ENCODE measurements around the gene AIPL1. TPM values are rescaled to one million over a fixed set of nuclear protein-coding genes. Genes with fewer than 3 reads are reported as not detected.

The AIPL1 gene
- total and polyA plus RNA-seq, 4 experiments from 2014 or later, result not detected

- Mint-ChIP-seq H3K27ac (no peak overlapping the region), H3K4me3 (no peak overlapping the region), H3K4me1 (peaks cover 0 to 3% (median 0%) of the 10 kb centered on the region in 4 donors), H3K27me3 (peaks cover 0 to 15% of the 10 kb centered on the region in 2 donors), H3K36me3 (no peaks in the 10 kb centered on the region), H3K9me3 (no peaks in the 10 kb centered on the region)
- H3K4me1 ChIP-seq (ENCODE audit: insufficient read depth, low read length), result no peaks in the 10 kb centered on the region
- H3K27ac ChIP-seq (ENCODE audit: low read depth, low read length), result no peak overlapping the region
- H3K27me3 ChIP-seq (ENCODE audit: insufficient read depth, low read length), result peaks cover 5% of the 10 kb centered on the region
- H3K36me3 ChIP-seq (ENCODE audit: insufficient read depth, low read length), result no peaks in the 10 kb centered on the region
- H3K9me3 ChIP-seq (ENCODE audit: control insufficient read depth in 1 of 2, low read length in 2 of 2), result no peaks in the 10 kb centered on the region
- ChIA-PET CTCF (ENCODE audit: partially characterized antibody) (interaction anchor here (1.1 to 1.5 kb wide), 2 partner anchors 9 to 824 kb away, joined by 3 to 4 read pairs; no protein-coding TSS in a partner anchor), POLR2A (ENCODE audit: partially characterized antibody) (no interaction called here)
- no peak for DNase-seq
- no peak overlapping the region for H3K4me3 ChIP-seq (ENCODE audit: low read length in 2 of 2)
- intact Hi-C loops (cut with micrococcal nuclease), result no loop called here
These were observed 19.3 kb downstream of the AIPL1 start for GRCh38 chr17:6415616-6416015.

- Histone ChIP-seq H3K4me1 (ENCODE audit: insufficient read depth, low read length) (no peaks in the 10 kb centered on the region), H3K27ac (ENCODE audit: low read depth, low read length) (no peak overlapping the region), H3K9me3 (ENCODE audit: control insufficient read depth in 1 of 2, low read length in 2 of 2) (no peaks in the 10 kb centered on the region), H3K27me3 (ENCODE audit: insufficient read depth, low read length) (peaks cover 5% of the 10 kb centered on the region), H3K4me3 (ENCODE audit: low read length in 2 of 2) (no peak overlapping the region), H3K36me3 (ENCODE audit: insufficient read depth, low read length) (no peaks in the 10 kb centered on the region)
- Mint-ChIP-seq H3K27me3 (peaks cover 1 to 10% of the 10 kb centered on the region in 2 donors), H3K4me1 (no peaks in the 10 kb centered on the region), H3K4me3 (no peak overlapping the region), H3K36me3 (no peaks in the 10 kb centered on the region), H3K27ac (no peak overlapping the region), H3K9me3 (no peaks in the 10 kb centered on the region)
- ChIA-PET POLR2A (ENCODE audit: partially characterized antibody) (no interaction called here), CTCF (ENCODE audit: partially characterized antibody) (no interaction called here)
- peak in 2 of 5 donors; percentile 8 to 17 for DNase-seq
- intact Hi-C loops (cut with micrococcal nuclease), result no loop called here
These were observed 21.9 kb downstream of the AIPL1 start for GRCh38 chr17:6413065-6413464.

- no peaks in the 10 kb centered on the region for H3K36me3 Mint-ChIP-seq
- H3K27me3 Mint-ChIP-seq, result peaks cover 14 to 23% of the 10 kb centered on the region in 2 donors
- H3K27ac Mint-ChIP-seq, result no peak overlapping the region
- no peak overlapping the region for H3K4me3 Mint-ChIP-seq
- no peaks in the 10 kb centered on the region for H3K9me3 ChIP-seq (ENCODE audit: control insufficient read depth in 1 of 2, low read length in 2 of 2)
- no peaks in the 10 kb centered on the region for H3K9me3 Mint-ChIP-seq
- intact Hi-C loops (cut with micrococcal nuclease), result no loop called here
- no peaks in the 10 kb centered on the region for H3K4me1 ChIP-seq (ENCODE audit: insufficient read depth, low read length)
- H3K4me3 ChIP-seq (ENCODE audit: low read length in 2 of 2), result no peak overlapping the region
- no peak overlapping the region for H3K27ac ChIP-seq (ENCODE audit: low read depth, low read length)
- ChIA-PET CTCF (ENCODE audit: partially characterized antibody) (interaction anchor here (0.7 kb wide), 1 partner anchor 16 kb away, joined by 3 read pairs; no protein-coding TSS in a partner anchor), POLR2A (ENCODE audit: partially characterized antibody) (interaction anchor here (0.8 kb wide), 1 partner anchor 878 kb away, joined by 3 read pairs; no protein-coding TSS in a partner anchor)
- DNase-seq, result no peak
- no peaks in the 10 kb centered on the region for H3K36me3 ChIP-seq (ENCODE audit: insufficient read depth, low read length)
- H3K27me3 ChIP-seq (ENCODE audit: insufficient read depth, low read length), result peaks cover 5% of the 10 kb centered on the region
- no peaks in the 10 kb centered on the region for H3K4me1 Mint-ChIP-seq
These were observed 26.2 kb downstream of the AIPL1 start for GRCh38 chr17:6408735-6409134.

- intact Hi-C loops (cut with micrococcal nuclease), result no loop called here
- ChIA-PET CTCF (ENCODE audit: partially characterized antibody) (no interaction called here), POLR2A (ENCODE audit: partially characterized antibody) (interaction anchor here (0.8 kb wide), 1 partner anchor 877 kb away, joined by 3 read pairs; no protein-coding TSS in a partner anchor)
- H3K36me3 ChIP-seq (ENCODE audit: insufficient read depth, low read length), result no peaks in the 10 kb centered on the region
- H3K27me3 Mint-ChIP-seq, result peaks cover 14 to 23% of the 10 kb centered on the region in 2 donors
- no peak overlapping the region for H3K4me3 ChIP-seq (ENCODE audit: low read length in 2 of 2)
- H3K4me1 Mint-ChIP-seq, result no peaks in the 10 kb centered on the region
- H3K36me3 Mint-ChIP-seq, result no peaks in the 10 kb centered on the region
- no peaks in the 10 kb centered on the region for H3K4me1 ChIP-seq (ENCODE audit: insufficient read depth, low read length)
- H3K9me3 ChIP-seq (ENCODE audit: control insufficient read depth in 1 of 2, low read length in 2 of 2), result no peaks in the 10 kb centered on the region
- DNase-seq, result no peak
- H3K4me3 Mint-ChIP-seq, result no peak overlapping the region
- H3K27ac Mint-ChIP-seq, result no peak overlapping the region
- H3K27me3 ChIP-seq (ENCODE audit: insufficient read depth, low read length), result peaks cover 5% of the 10 kb centered on the region
- H3K9me3 Mint-ChIP-seq, result no peaks in the 10 kb centered on the region
- no peak overlapping the region for H3K27ac ChIP-seq (ENCODE audit: low read depth, low read length)
These were observed 26.6 kb downstream of the AIPL1 start for GRCh38 chr17:6408276-6408675.

- no peak overlapping the region for H3K27ac ChIP-seq (ENCODE audit: low read depth, low read length)
- H3K4me1 Mint-ChIP-seq, result no peaks in the 10 kb centered on the region
- no peaks in the 10 kb centered on the region for H3K36me3 Mint-ChIP-seq
- intact Hi-C loops (cut with micrococcal nuclease), result no loop called here
- H3K27me3 Mint-ChIP-seq, result peaks cover 25% of the 10 kb centered on the region in 2 donors
- no peak overlapping the region for H3K27ac Mint-ChIP-seq
- H3K9me3 Mint-ChIP-seq, result peaks cover 0 to 11% (median 5%) of the 10 kb centered on the region in 8 donors
- CTCF ChIA-PET (ENCODE audit: partially characterized antibody), result no interaction called here
- no peaks in the 10 kb centered on the region for H3K4me1 ChIP-seq (ENCODE audit: insufficient read depth, low read length)
- no peak for DNase-seq
- no peaks in the 10 kb centered on the region for H3K36me3 ChIP-seq (ENCODE audit: insufficient read depth, low read length)
- H3K4me3 Mint-ChIP-seq, result no peak overlapping the region
- POLR2A ChIA-PET (ENCODE audit: partially characterized antibody), result no interaction called here
- no peak overlapping the region for H3K4me3 ChIP-seq (ENCODE audit: low read length in 2 of 2)
- no peaks in the 10 kb centered on the region for H3K9me3 ChIP-seq (ENCODE audit: control insufficient read depth in 1 of 2, low read length in 2 of 2)
- no peaks in the 10 kb centered on the region for H3K27me3 ChIP-seq (ENCODE audit: insufficient read depth, low read length)
These were observed 32.7 kb downstream of the AIPL1 start for GRCh38 chr17:6402258-6402657.

GRCh38 chr17:6398955-6399354, 36.0 kb downstream of the AIPL1 start:
- no peak overlapping the region for H3K27ac Mint-ChIP-seq
- ChIA-PET CTCF (ENCODE audit: partially characterized antibody) (interaction anchor here (0.7 kb wide), 1 partner anchor 12 kb away, joined by 3 read pairs; no protein-coding TSS in a partner anchor), POLR2A (ENCODE audit: partially characterized antibody) (no interaction called here)
- Histone ChIP-seq H3K9me3 (ENCODE audit: control insufficient read depth in 1 of 2, low read length in 2 of 2) (no peaks in the 10 kb centered on the region), H3K36me3 (ENCODE audit: insufficient read depth, low read length) (no peaks in the 10 kb centered on the region), H3K27ac (ENCODE audit: low read depth, low read length) (no peak overlapping the region), H3K27me3 (ENCODE audit: insufficient read depth, low read length) (no peaks in the 10 kb centered on the region), H3K4me3 (ENCODE audit: low read length in 2 of 2) (no peak overlapping the region), H3K4me1 (ENCODE audit: insufficient read depth, low read length) (no peaks in the 10 kb centered on the region)
- H3K9me3 Mint-ChIP-seq, result peaks cover 0 to 11% (median 6%) of the 10 kb centered on the region in 8 donors
- intact Hi-C loops (cut with micrococcal nuclease), result no loop called here
- H3K36me3 Mint-ChIP-seq, result no peaks in the 10 kb centered on the region
- H3K27me3 Mint-ChIP-seq, result peaks cover 25 to 27% of the 10 kb centered on the region in 2 donors
- no peaks in the 10 kb centered on the region for H3K4me1 Mint-ChIP-seq
- no peak overlapping the region for H3K4me3 Mint-ChIP-seq
- DNase-seq, result no peak

GRCh38 chr17:6394055-6394606, 40.8 kb downstream of the AIPL1 start:
- peak overlapping the region in 1 of 7 donors; percentile 16 for H3K27ac Mint-ChIP-seq
- H3K4me1 Mint-ChIP-seq, result no peaks in the 10 kb centered on the region
- no peak overlapping the region for H3K4me3 ChIP-seq (ENCODE audit: low read length in 2 of 2)
- H3K4me3 Mint-ChIP-seq, result no peak overlapping the region
- intact Hi-C loops (cut with micrococcal nuclease), result no loop called here
- no peaks in the 10 kb centered on the region for H3K4me1 ChIP-seq (ENCODE audit: insufficient read depth, low read length)
- H3K27ac ChIP-seq (ENCODE audit: low read depth, low read length), result no peak overlapping the region
- ChIA-PET CTCF (ENCODE audit: partially characterized antibody) (no interaction called here), POLR2A (ENCODE audit: partially characterized antibody) (no interaction called here)
- no peaks in the 10 kb centered on the region for H3K9me3 ChIP-seq (ENCODE audit: control insufficient read depth in 1 of 2, low read length in 2 of 2)
- H3K9me3 Mint-ChIP-seq, result peaks cover 0 to 10% (median 5%) of the 10 kb centered on the region in 8 donors
- no peaks in the 10 kb centered on the region for H3K36me3 Mint-ChIP-seq
- no peaks in the 10 kb centered on the region for H3K27me3 ChIP-seq (ENCODE audit: insufficient read depth, low read length)
- no peak for DNase-seq
- H3K36me3 ChIP-seq (ENCODE audit: insufficient read depth, low read length), result no peaks in the 10 kb centered on the region
- H3K27me3 Mint-ChIP-seq, result peaks cover 26 to 28% of the 10 kb centered on the region in 2 donors
